Natural killer cell (primary cell): ENCODE data around the gene MED12L. TPM values are rescaled to one million over a fixed set of nuclear protein-coding genes. Genes with fewer than 3 reads are reported as not detected.

ENCODE experiments used
- ATAC-seq, 3 donors: fragments of 150-1000 bp in 2 of 3; fragments of 200-7000 bp in 1 of 3; cut with Tn5 transposase; 1 replicate in 1 of 3; 2 replicates in 2 of 3; pipeline ENCODE4 v1.10.0; 2021; ENCODE audit warnings: mild to moderate bottlenecking in 2 of 3, moderate library complexity in 2 of 3
- DNase-seq, 2 donors: peaks; one replicate each; pipeline versions ENCODE4 v3.0.0 to v3.0.0-alpha.2; 2013 to 2021; ENCODE audit warnings: mixed read lengths in 1 of 2
- H3K27ac ChIP-seq: one replicate; pipeline ENCODE4 v1.5.1; 2013; ENCODE audit warnings: mild to moderate bottlenecking, low read length
- H3K27me3 ChIP-seq: one replicate; pipeline ENCODE4 v1.6.1; 2013; ENCODE audit warnings: low read length; ENCODE audit not compliant: control insufficient read depth, insufficient read depth
- H3K36me3 ChIP-seq: one replicate; pipeline ENCODE4 v1.6.1; 2013; ENCODE audit warnings: low read length; ENCODE audit not compliant: control insufficient read depth, insufficient read depth
- H3K4me1 ChIP-seq: one replicate; pipeline ENCODE4 v1.6.1; 2013; ENCODE audit warnings: low read length; ENCODE audit not compliant: control insufficient read depth, insufficient read depth
- H3K4me3 ChIP-seq: one replicate; pipeline ENCODE4 v1.5.1; 2013; ENCODE audit warnings: low read length
- H3K9me3 ChIP-seq: one replicate; pipeline ENCODE4 v1.6.1; 2013; ENCODE audit warnings: low read length; ENCODE audit not compliant: control insufficient read depth, insufficient read depth
- H3K27ac Mint-ChIP-seq, 2 donors: one replicate each; pipeline ENCODE4 v1.8.0; 2022; ENCODE audit warnings: mild to moderate bottlenecking in 2 of 2, mixed read lengths in 2 of 2, moderate library complexity in 1 of 2
- H3K27me3 Mint-ChIP-seq, 2 donors: one replicate each; pipeline ENCODE4 v1.8.0; 2022; ENCODE audit warnings: low read depth in 2 of 2, mixed read lengths in 2 of 2
- H3K36me3 Mint-ChIP-seq: one replicate; pipeline ENCODE4 v1.8.0; 2022; ENCODE audit warnings: mixed read lengths
- H3K4me1 Mint-ChIP-seq, 2 donors: one replicate each; pipeline ENCODE4 v1.8.0; 2022; ENCODE audit warnings: mixed read lengths in 2 of 2
- H3K4me3 Mint-ChIP-seq: one replicate; pipeline ENCODE4 v1.8.0; 2022; ENCODE audit warnings: mild to moderate bottlenecking, moderate library complexity, mixed read lengths
- H3K9me3 Mint-ChIP-seq, 2 donors: one replicate each; pipeline ENCODE4 v1.8.0; 2022; ENCODE audit warnings: mixed read lengths in 2 of 2
- CTCF ChIP-seq: fragments of 200-600 bp; IDR thresholded peaks from one replicate; pipeline ENCODE4 v1.8.0; 2022; ENCODE audit warnings: antibody characterized with exemption
- whole genome bisulfite sequencing: methylation state at CpG from one replicate; pipeline ENCODE4 v1.1.7; 2013; ENCODE audit warnings: missing lambda C conversion rate; ENCODE audit not compliant: insufficient coverage; 5-methylcytosine and 5-hydroxymethylcytosine counted together
- intact Hi-C: fragments of 100-400 bp; cut with micrococcal nuclease; formaldehyde crosslinking; loops from one replicate; pipeline ENCODE4 v1.14.2; 2022
- total RNA-seq, 4 donors: library from RNA; stranded (reverse); fragments of 120-200 nt in 1 of 4; gene quantifications; one replicate each; pipeline versions ENCODE4 v1.2.3 to v1.2.4, GENCODE V29; 2013 to 2022

MED12L gene
- total RNA-seq, 3 donors from 2014 or later (not counting 1 experiment from before 2014, with no cell fraction given): 3.0 to 6.5 (median 3.0) TPM

GRCh38 chr3:151119188-151119587 is 33.7 kb downstream of the MED12L start:
- Mint-ChIP-seq H3K4me3 (no peak overlapping the region), H3K4me1 (no peaks in the 10 kb centered on the region), H3K27ac (no peak overlapping the region), H3K27me3 (no peaks in the 10 kb centered on the region), H3K9me3 (no peaks in the 10 kb centered on the region), H3K36me3 (no peaks in the 10 kb centered on the region)
- no peak overlapping the region for H3K4me3 ChIP-seq
- no peaks in the 10 kb centered on the region for H3K9me3 ChIP-seq
- H3K27me3 ChIP-seq: no peaks in the 10 kb centered on the region
- no peak for TF ChIP-seq CTCF
- 92% methylated on average over 2 of the region's 2 CpGs for whole genome bisulfite sequencing
- DNase-seq (no peak), ATAC-seq (no peak)
- H3K4me1 ChIP-seq: no peaks in the 10 kb centered on the region
- H3K36me3 ChIP-seq: no peaks in the 10 kb centered on the region
- intact Hi-C loops: no loop called here
- H3K27ac ChIP-seq: no peak overlapping the region

- H3K27ac Mint-ChIP-seq: no peak overlapping the region
- H3K9me3 Mint-ChIP-seq: no peaks in the 10 kb centered on the region
- DNase-seq (no peak), ATAC-seq (no peak)
- no peaks in the 10 kb centered on the region for H3K36me3 Mint-ChIP-seq
- Histone ChIP-seq H3K4me1 (no peaks in the 10 kb centered on the region), H3K36me3 (no peaks in the 10 kb centered on the region), H3K9me3 (no peaks in the 10 kb centered on the region), H3K4me3 (no peak overlapping the region), H3K27me3 (no peaks in the 10 kb centered on the region), H3K27ac (no peak overlapping the region)
- no peak overlapping the region for H3K4me3 Mint-ChIP-seq
- no peak for TF ChIP-seq CTCF
- intact Hi-C loops: no loop called here
- H3K4me1 Mint-ChIP-seq: no peaks in the 10 kb centered on the region
- H3K27me3 Mint-ChIP-seq: no peaks in the 10 kb centered on the region
- 80% methylated on average over 1 of the region's 2 CpGs for WGBS
These were observed 34.9 kb downstream of the MED12L start for GRCh38 chr3:151120409-151120808.

GRCh38 chr3:151121016-151121415 is 35.6 kb downstream of the MED12L start:
- WGBS: no CpG with 5 or more reads among the region's 2 CpGs
- Mint-ChIP-seq H3K4me3 (no peak overlapping the region), H3K27me3 (no peaks in the 10 kb centered on the region), H3K9me3 (no peaks in the 10 kb centered on the region), H3K36me3 (no peaks in the 10 kb centered on the region), H3K27ac (no peak overlapping the region), H3K4me1 (no peaks in the 10 kb centered on the region)
- Histone ChIP-seq H3K4me3 (no peak overlapping the region), H3K36me3 (no peaks in the 10 kb centered on the region), H3K9me3 (no peaks in the 10 kb centered on the region), H3K27me3 (no peaks in the 10 kb centered on the region), H3K27ac (no peak overlapping the region), H3K4me1 (no peaks in the 10 kb centered on the region)
- ATAC-seq: no peak
- intact Hi-C loops: no loop called here
- no peak for DNase-seq
- TF ChIP-seq CTCF: no peak

GRCh38 chr3:151123827-151124226 is 38.4 kb downstream of the MED12L start:
- no peaks in the 10 kb centered on the region for H3K36me3 Mint-ChIP-seq
- H3K4me3 Mint-ChIP-seq: no peak overlapping the region
- no peaks in the 10 kb centered on the region for H3K9me3 Mint-ChIP-seq
- ATAC-seq (no peak), DNase-seq (no peak)
- no peak overlapping the region for H3K27ac Mint-ChIP-seq
- H3K27me3 Mint-ChIP-seq: no peaks in the 10 kb centered on the region
- no peak overlapping the region for H3K27ac ChIP-seq
- H3K9me3 ChIP-seq: no peaks in the 10 kb centered on the region
- intact Hi-C loops: no loop called here
- no peak overlapping the region for H3K4me3 ChIP-seq
- H3K36me3 ChIP-seq: no peaks in the 10 kb centered on the region
- no peak for TF ChIP-seq CTCF
- no peaks in the 10 kb centered on the region for H3K4me1 ChIP-seq
- H3K27me3 ChIP-seq: no peaks in the 10 kb centered on the region
- no peaks in the 10 kb centered on the region for H3K4me1 Mint-ChIP-seq
